Stomach (tissue), 9 donors: ENCODE results near the gene NEB. TPM values are rescaled to one million over a fixed set of nuclear protein-coding genes. Genes with fewer than 3 reads are reported as not detected.

Source experiments
- DNase-seq, 2 donors: peaks; one replicate each; pipeline versions ENCODE4 v3.0.0 to v3.0.0-alpha.2; 2013 to 2019
- H3K27ac ChIP-seq, 5 donors: fragments of 200-600 bp in 4 of 5; sonication (generic) in 4 of 5; one replicate each; pipeline ENCODE4 v1.5.1; 2013 to 2019; ENCODE audit warnings: mild to moderate bottlenecking in 1 of 5, moderate library complexity in 1 of 5
- H3K27me3 ChIP-seq, 3 donors: fragments of 200-600 bp; sonication (generic); one replicate each; pipeline ENCODE4 v1.5.1; 2017 to 2019; ENCODE audit warnings: mixed run types in 1 of 3
- H3K36me3 ChIP-seq, 4 donors: fragments of 200-600 bp; sonication (generic); 1 replicate in 3 of 4; 2 replicates in 1 of 4; pipeline ENCODE4 v1.5.1; 2016 to 2019
- H3K4me1 ChIP-seq, 4 donors: fragments of 200-600 bp; sonication (generic); one replicate each; pipeline ENCODE4 v1.5.1; 2016 to 2019
- H3K4me3 ChIP-seq, 4 donors: fragments of 200-600 bp; sonication (generic) in 3 of 4; one replicate each; pipeline ENCODE4 v1.5.1; 2016 to 2019; ENCODE audit warnings: mild to moderate bottlenecking in 1 of 4
- H3K9me3 ChIP-seq, 4 donors: fragments of 200-600 bp; sonication (generic); one replicate each; pipeline ENCODE4 v1.5.1; 2016 to 2019
- CTCF ChIP-seq, 7 experiments: fragments of 450-650 bp in 4 of 7; fragments of 200-600 bp in 3 of 7; sonication (generic) in 3 of 7; IDR thresholded peaks; one replicate each; pipeline ENCODE4 v1.5.1; 2016 to 2019; ENCODE audit warnings: antibody characterized with exemption in 7 of 7, control low read depth in 2 of 7, mild to moderate bottlenecking in 1 of 7
- EP300 ChIP-seq: sonication (generic); formaldehyde crosslinking; IDR thresholded peaks from one replicate; pipeline ENCODE4 v1.6.1; 2017; ENCODE audit warnings: antibody characterized with exemption
- POLR2A ChIP-seq, 4 donors: fragments of 450-650 bp; IDR thresholded peaks; one replicate each; pipeline ENCODE4 v1.6.1; 2016; ENCODE audit warnings: antibody characterized with exemption in 4 of 4, control low read depth in 2 of 4, mild to moderate bottlenecking in 1 of 4, moderate library complexity in 1 of 4
- POLR2AphosphoS5 ChIP-seq, 3 donors: sonication (generic); formaldehyde crosslinking; IDR thresholded peaks; one replicate each; pipeline ENCODE4 v1.6.1; 2016; ENCODE audit warnings: antibody characterized with exemption in 3 of 3
- WGBS, 5 donors: extraction: QIAGEN DNeasy Blood & Tissue Kit in 3 of 5; methylation state at CpG; one replicate each; pipeline versions ENCODE4 v1.1.5 to v1.1.7; 2013 to 2018; 5-methylcytosine and 5-hydroxymethylcytosine counted together
- intact Hi-C: fragments of 100-400 bp; cut with DNase I; formaldehyde crosslinking; loops from one replicate; pipeline ENCODE4 v1.15.1; 2023; ENCODE audit warnings: low total_unique reads
- polyA plus RNA-seq, 3 donors: library from polyadenylated mRNA; stranded (reverse); fragments of 200-250 nt; gene quantifications; one replicate each; pipeline ENCODE4 v1.2.3, GENCODE V29; 2013
- total RNA-seq, 5 donors: library from RNA; depleted of rRNA; stranded (reverse); fragments of >200 nt; gene quantifications; one replicate each; pipeline versions ENCODE4 v1.1.0 to v1.2.3, GENCODE V29; 2014 to 2016
- donor health status: healthy with polysubstance abuse.
- donor health status: Bipolar disorder and iron deficiency.
- donor health status: healthy.

Gene NEB
- total and polyA plus RNA-seq, 8 donors = 0.12 to 4.0 (median 1.0) TPM; not detected in 1

GRCh38 chr2:151681051-151681450 lies 53.2 kb downstream of the NEB start:
- H3K27me3 ChIP-seq = no peaks in the 10 kb centered on the region
- 82 to 91% (median 87%) methylated on average over 3 of the region's 3 CpGs for WGBS, 5 donors
- TF ChIP-seq POLR2AphosphoS5 (IDR thresholded peaks at IDR 0.05) = no peak
- no peak overlapping the region for H3K27ac ChIP-seq
- H3K4me1 ChIP-seq = no peaks in the 10 kb centered on the region
- H3K36me3 ChIP-seq = no peaks in the 10 kb centered on the region
- H3K4me3 ChIP-seq = no peak overlapping the region
- intact Hi-C loops = no loop called here
- no peak for DNase-seq
- no peaks in the 10 kb centered on the region for H3K9me3 ChIP-seq

GRCh38 chr2:151679994-151680393 lies 54.3 kb downstream of the NEB start:
- Histone ChIP-seq H3K4me3 (no peak overlapping the region), H3K36me3 (no peaks in the 10 kb centered on the region), H3K4me1 (no peaks in the 10 kb centered on the region), H3K27me3 (no peaks in the 10 kb centered on the region), H3K9me3 (no peaks in the 10 kb centered on the region), H3K27ac (no peak overlapping the region)
- DNase-seq = no peak
- intact Hi-C loops = no loop called here
- TF ChIP-seq POLR2A (IDR thresholded peaks at IDR 0.05) = no peak
- no peak for TF ChIP-seq EP300
- no peak for TF ChIP-seq CTCF (IDR thresholded peaks at IDR 0.05)
- TF ChIP-seq POLR2AphosphoS5 (IDR thresholded peaks at IDR 0.05) = no peak
- 60 to 78% (median 72%) methylated on average over 1 of the region's 1 CpG for WGBS, 5 donors

DNA sequence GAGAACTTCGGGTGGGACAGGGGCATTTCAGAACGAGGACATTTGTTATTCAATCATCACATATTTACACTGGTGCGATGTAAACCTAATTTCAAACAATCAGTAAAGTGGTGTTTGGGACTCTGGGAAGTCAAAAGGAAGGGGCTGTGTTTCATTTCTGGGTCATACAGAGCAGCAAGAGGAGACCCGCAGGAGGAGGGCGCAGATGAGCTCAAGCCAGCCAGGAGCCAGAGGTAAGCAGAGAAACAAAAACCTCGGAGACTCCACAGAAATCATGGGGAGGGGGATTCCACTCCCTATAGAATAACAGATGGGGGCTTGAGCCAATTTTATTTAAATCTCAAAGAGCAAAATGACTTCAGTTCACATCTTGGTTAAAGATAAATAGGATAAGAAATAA lies 55.4 kb downstream of the NEB start:
- no peak for DNase-seq
- Histone ChIP-seq H3K27me3 (no peaks in the 10 kb centered on the region), H3K4me3 (no peak overlapping the region), H3K36me3 (no peaks in the 10 kb centered on the region), H3K4me1 (no peaks in the 10 kb centered on the region), H3K9me3 (no peaks in the 10 kb centered on the region), H3K27ac (no peak overlapping the region)
- intact Hi-C loops = no loop called here
- WGBS, 5 donors = 74 to 82% (median 78%) methylated on average over 6 of the region's 6 CpGs
- TF ChIP-seq CTCF (IDR thresholded peaks at IDR 0.05) (no peak), POLR2A (IDR thresholded peaks at IDR 0.05) (no peak), EP300 (no peak), POLR2AphosphoS5 (IDR thresholded peaks at IDR 0.05) (no peak)

DNA sequence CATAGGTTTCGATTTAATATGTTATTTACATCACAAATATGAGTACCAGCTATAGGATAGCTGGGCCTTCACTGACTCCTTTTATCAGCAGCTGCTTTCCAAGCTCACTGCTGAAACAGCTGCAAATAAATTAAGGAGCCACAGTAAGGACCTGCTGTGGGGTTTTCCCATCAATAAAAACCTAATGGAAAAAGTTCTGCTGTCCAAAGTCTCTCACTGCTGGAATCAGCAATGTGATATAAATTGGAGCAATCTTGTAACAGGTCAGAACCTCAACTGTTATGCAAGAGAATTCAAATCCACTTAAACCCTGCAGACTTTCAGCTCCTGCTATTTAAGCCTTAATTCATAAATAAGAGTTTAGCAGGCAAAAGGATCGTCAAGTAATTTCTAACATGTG lies 61.3 kb downstream of the NEB start:
- TF ChIP-seq POLR2A (IDR thresholded peaks at IDR 0.05) = no peak
- TF ChIP-seq CTCF (IDR thresholded peaks at IDR 0.05) = no peak
- TF ChIP-seq EP300 = no peak
- TF ChIP-seq POLR2AphosphoS5 (IDR thresholded peaks at IDR 0.05) = no peak
- H3K9me3 ChIP-seq = no peaks in the 10 kb centered on the region
- no peak overlapping the region for H3K4me3 ChIP-seq
- intact Hi-C loops = no loop called here
- H3K4me1 ChIP-seq = no peaks in the 10 kb centered on the region
- H3K27ac ChIP-seq = no peak overlapping the region
- no peaks in the 10 kb centered on the region for H3K36me3 ChIP-seq
- 75 to 87% (median 78%) methylated on average over 2 of the region's 2 CpGs for WGBS, 5 donors
- DNase-seq = peak in 1 of 2 donors; percentile 7
- H3K27me3 ChIP-seq = no peaks in the 10 kb centered on the region

GRCh38 chr2:151672277-151672676 lies 62.0 kb downstream of the NEB start:
- TF ChIP-seq CTCF (IDR thresholded peaks at IDR 0.05) (no peak), EP300 (no peak)
- no peak overlapping the region for H3K4me3 ChIP-seq
- intact Hi-C loops = no loop called here
- H3K36me3 ChIP-seq = no peaks in the 10 kb centered on the region
- H3K27ac ChIP-seq = no peak overlapping the region
- H3K27me3 ChIP-seq = no peaks in the 10 kb centered on the region
- WGBS, 5 donors = 86 to 96% (median 93%) methylated on average over 5 of the region's 5 CpGs
- DNase-seq = no peak
- no peaks in the 10 kb centered on the region for H3K9me3 ChIP-seq
- no peaks in the 10 kb centered on the region for H3K4me1 ChIP-seq
